HG03066 (cell line): ENCODE measurements around the gene SORL1.
"Not testable (repeated sequence)": the region's sequence is repeated elsewhere in the genome, so short reads cannot be mapped to it uniquely, and the experiment has no call there.

Source experiments
- ATAC-seq: cut with Tn5 transposase; IDR thresholded peaks from one replicate; pipeline ENCODE4 v1.9.1; 2021; ENCODE audit warnings: low read depth; ENCODE audit not compliant: unreplicated experiment

The SORL1 gene, protein sequence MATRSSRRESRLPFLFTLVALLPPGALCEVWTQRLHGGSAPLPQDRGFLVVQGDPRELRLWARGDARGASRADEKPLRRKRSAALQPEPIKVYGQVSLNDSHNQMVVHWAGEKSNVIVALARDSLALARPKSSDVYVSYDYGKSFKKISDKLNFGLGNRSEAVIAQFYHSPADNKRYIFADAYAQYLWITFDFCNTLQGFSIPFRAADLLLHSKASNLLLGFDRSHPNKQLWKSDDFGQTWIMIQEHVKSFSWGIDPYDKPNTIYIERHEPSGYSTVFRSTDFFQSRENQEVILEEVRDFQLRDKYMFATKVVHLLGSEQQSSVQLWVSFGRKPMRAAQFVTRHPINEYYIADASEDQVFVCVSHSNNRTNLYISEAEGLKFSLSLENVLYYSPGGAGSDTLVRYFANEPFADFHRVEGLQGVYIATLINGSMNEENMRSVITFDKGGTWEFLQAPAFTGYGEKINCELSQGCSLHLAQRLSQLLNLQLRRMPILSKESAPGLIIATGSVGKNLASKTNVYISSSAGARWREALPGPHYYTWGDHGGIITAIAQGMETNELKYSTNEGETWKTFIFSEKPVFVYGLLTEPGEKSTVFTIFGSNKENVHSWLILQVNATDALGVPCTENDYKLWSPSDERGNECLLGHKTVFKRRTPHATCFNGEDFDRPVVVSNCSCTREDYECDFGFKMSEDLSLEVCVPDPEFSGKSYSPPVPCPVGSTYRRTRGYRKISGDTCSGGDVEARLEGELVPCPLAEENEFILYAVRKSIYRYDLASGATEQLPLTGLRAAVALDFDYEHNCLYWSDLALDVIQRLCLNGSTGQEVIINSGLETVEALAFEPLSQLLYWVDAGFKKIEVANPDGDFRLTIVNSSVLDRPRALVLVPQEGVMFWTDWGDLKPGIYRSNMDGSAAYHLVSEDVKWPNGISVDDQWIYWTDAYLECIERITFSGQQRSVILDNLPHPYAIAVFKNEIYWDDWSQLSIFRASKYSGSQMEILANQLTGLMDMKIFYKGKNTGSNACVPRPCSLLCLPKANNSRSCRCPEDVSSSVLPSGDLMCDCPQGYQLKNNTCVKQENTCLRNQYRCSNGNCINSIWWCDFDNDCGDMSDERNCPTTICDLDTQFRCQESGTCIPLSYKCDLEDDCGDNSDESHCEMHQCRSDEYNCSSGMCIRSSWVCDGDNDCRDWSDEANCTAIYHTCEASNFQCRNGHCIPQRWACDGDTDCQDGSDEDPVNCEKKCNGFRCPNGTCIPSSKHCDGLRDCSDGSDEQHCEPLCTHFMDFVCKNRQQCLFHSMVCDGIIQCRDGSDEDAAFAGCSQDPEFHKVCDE (N-terminal part only)

DNA sequence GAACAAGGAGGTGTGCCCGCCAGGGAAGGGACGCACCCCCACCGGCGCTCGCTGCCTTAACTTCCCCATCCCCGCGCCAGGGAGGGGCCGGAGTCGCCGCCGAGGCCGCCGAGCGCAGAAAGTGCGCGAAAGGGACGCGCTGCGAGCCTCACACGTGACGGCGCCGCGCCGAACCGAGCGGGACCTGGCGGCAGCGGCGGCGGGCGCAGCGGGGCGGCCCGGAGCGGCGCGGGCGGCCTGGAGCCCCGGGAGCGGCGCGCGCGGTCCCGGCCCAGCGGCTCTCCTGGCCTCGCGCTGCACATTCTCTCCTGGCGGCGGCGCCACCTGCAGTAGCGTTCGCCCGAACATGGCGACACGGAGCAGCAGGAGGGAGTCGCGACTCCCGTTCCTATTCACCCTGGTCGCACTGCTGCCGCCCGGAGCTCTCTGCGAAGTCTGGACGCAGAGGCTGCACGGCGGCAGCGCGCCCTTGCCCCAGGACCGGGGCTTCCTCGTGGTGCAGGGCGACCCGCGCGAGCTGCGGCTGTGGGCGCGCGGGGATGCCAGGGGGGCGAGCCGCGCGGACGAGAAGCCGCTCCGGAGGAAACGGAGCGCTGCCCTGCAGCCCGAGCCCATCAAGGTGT lies at the start of gene SORL1:
Gene SORL1, plus strand, starts transcription at position 329 of the 623 bp plus-strand sequence. Its CDS starts 18 bp downstream, at position 347.
- peak; percentile 42 for ATAC-seq

DNA sequence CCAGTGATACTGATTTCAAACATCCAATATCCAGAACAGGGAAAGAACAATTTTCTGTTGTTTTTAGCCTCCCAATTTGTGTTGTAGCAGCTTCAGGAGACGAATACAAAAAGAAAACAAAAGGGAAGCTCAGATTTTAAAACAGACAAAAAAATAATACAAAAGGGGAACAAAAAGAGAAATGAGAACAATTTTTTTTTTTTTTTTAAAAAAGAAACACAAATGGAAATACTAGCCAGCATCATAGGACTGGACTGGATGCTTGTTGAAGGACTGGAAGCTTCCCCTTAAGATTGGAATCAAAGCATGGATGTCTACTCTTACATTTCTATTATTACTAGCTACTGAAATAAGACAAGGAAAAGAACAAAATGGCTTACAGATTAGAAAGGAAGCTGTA lies 46.5 kb upstream of the SORL1 start:
- ATAC-seq, result no peak

DNA sequence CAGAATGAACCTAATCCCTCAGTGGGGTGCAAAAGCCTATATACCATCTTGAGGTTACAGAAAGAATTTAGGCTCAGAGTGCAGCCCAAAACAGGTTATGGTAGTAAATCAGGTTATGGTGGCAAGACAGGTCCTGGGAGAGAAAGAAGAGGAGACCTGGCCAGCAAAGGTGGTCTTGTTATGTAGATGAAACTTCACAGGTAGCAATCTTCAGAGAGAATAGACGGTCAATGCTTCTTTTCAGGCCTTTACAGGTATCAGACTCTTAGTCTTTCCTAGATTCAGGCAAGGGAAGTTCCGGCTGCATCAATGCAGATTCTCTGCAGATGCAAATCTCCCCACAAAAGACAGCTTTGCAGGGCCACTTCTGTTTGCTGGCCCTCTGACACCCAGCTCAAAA lies 45.8 kb upstream of the SORL1 start:
- no peak for ATAC-seq

DNA sequence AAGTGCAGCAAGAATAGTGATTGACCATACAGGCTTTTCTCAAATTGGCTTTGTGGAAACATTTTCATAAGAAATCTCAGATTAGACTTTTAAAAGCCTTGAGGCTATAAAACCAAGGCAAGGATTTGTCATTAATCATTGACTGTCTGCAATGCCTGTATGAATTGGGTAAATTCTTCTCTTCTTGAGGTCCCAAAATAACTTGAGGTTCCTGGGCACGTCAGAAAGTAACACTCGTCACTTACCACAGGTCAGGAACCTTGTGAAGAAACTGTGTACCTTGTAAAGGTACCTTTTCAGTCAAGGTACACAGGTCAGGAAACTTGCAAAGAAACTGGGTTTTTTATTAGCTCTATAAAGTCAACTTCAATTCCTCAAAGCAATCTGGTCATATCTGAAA lies 43.3 kb upstream of the SORL1 start:
- ATAC-seq, result no peak

DNA sequence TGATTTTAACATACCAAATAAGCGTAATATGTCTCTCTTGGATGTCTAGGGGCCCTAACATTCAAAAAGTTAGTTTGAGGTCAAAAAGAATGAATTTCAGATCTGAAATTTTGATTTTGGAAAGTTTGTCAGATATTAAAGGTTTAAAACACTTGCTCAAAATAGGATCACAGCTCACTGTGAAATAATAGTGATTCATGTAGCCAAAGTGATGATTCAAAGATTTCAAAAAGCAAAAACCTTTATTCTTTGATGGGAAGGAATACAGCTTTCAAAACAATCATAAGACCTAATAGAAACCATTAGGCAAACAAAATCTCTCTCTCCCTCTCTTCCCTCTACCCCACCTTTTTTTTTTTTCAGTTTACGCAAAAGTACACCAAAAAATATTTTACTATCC lies 42.1 kb upstream of the SORL1 start:
- ATAC-seq, result not testable (repeated sequence)

DNA sequence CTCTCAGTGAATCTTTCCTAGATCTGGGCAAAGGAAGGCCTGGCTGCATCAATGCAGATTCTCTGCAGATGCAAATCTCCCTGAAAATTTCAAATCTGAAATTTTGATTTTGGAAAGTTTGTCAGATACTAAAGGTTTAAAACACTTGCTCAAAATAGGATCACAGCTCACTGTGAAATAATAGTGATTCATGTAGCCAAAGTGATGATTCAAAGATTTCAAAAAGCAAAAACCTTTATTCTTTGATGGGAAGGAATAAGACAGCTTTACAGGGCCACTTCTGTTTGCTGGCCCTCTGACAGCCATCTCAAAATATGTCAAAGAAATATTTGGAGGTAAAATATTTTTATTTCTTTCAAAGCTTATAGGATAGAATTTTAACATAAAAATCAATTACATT lies 40.8 kb upstream of the SORL1 start:
- ATAC-seq, result not testable (repeated sequence)

DNA sequence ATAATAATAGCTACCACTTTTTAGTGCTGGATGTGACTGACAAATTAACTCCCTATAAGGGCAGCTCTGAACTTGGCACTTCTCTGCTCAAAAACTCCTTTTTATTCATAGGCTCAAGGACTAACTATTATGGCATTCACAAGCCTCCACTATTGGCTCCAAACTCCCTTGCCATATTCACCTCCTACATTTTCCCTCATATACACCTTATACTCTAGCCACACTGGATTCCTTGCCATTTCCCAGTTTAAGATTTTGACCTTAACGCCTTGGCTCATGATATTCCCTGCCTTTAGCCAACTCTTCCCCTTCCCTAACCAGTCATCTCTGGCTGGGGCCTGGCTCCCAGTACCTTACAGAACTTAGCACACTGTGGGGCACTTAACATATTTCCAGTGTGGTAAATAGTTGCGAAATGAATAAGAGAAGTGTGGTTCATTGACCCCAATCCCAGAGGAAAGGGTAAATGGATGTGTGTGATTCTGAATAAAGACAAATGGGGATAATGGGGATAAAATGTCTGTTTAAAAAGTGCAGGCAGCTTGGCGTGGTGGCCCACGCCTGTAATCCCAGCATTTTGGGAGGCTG lies 40.0 kb upstream of the SORL1 start:
- ATAC-seq, result no peak

DNA sequence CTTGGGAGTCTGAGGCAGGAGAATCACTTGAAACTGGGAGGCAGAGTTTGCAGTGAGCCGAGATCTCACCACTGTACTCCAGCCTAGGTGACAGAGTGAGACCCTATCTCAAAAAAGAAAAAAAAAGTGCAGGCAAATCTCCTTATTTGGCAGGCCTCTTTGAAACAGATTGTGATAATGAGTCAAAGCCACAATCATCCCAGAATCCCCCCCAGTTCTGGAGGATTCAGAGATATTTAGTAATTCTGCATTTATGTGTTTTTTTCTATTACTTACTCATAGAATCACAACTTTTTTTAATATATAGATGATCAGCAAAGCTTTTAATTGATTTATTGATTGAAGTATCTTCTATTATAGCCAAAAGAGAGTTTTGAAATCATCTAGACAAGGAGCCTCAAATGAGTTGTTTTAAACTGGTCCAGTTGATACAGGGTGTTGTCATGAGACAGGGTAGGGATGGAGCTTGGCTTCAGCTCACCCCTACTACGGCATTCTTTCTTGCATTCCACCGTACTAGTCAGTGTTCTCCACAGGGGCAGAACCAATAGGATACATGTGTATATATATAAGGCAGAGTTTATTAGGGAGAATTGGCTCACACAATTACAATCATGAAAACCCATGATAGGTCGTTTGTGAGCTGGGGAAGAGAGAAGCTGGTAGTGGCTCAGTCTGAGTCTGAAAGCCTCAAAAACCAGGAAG lies 39.3 kb upstream of the SORL1 start:
- ATAC-seq, result no peak

DNA sequence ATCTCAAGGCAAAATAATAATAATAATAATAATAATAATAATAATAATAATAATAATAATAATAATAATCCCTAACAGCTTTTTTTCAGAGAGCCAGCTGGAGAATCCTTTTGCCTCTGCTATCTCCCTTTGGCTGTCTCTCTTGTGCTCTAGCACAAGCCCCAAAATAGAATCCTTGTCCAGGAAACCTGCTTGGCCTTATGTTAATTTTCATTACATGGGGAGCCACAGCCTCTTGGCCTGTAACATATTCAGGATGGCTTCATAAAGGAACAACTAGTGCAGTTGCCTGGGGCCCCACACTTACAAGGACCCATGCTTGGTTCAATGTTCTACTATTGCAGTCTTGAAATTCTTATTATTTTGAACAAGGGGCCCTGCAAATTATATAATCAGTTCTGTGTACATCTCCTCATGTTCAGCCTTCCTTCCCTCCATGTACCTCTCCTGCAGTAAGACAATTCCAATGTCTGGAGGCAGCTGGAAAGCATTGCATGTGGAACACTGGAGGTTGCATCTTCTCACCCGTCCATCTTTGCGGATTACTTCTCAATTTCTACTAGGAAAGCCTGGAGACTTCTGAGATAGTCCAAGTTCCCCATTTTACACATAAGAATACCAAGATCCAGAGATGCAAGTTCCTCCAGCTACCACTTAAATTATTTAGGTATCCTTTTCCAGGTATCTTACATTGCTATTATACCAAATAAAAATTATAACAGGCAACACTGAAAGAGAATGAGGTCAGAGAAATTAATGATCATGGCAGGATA lies 37.8 kb upstream of the SORL1 start:
- no peak for ATAC-seq

DNA sequence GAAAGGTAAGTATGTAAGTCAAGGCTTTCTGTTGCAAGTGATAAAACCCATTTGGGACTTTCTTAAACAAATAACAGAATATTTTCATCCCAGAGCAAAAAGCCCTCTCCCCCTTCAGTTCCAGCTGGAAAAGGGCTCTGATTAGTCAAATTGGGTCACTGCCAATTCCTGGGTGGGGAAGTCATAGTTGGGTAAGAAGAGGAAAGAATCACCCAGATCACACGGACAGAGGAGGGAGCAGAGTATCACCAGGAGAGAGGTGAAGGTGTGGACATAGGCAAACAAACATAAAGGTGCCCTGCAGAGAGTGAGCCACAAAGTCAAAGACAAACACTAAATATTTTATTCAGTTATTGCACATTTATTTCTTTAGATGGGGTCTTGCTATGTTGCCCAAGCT lies 36.3 kb upstream of the SORL1 start:
- no peak for ATAC-seq

DNA sequence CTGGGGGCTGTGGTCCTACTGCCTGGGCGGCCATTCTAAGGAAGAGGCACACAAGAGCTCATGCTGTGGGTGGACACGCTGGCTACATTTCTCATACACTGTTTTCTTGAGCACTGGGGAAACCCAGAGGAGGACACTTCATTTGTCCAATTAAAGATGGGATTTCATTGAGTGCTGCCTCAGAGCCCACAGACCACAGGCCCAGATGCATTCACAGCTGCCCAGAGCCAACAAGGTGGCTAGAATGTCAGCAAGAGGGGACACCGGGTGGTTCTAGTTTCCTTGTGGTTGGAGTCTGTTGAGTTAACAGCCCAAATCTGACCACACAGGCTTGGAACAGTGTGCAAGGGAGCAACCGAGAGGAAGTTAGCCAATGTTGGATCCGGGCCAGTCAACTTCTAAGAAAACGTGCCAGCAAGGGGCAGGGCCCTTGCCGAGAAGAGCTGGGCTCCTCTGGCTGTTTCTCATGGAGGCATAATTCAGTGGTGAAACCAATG lies 35.0 kb upstream of the SORL1 start:
- ATAC-seq, result peak; percentile 63

DNA sequence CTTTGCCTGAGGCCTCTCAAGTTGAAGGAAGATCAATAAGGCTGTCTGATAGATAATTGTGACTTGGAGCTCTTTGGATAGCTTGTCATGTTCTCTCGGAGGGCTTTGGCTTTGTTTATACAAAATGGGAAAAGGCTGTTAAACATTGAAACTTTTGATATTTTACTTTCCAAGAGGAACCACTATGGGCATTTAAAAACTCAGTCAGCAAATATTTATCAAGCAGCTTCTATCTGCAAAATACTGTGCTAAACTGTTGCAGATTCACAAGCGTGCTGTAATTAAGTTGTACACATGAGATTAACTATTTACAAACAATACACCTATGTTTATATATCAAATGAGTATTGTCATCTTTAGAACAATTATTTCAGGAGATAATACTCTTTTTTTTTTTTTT lies 34.5 kb upstream of the SORL1 start:
- no peak for ATAC-seq

DNA sequence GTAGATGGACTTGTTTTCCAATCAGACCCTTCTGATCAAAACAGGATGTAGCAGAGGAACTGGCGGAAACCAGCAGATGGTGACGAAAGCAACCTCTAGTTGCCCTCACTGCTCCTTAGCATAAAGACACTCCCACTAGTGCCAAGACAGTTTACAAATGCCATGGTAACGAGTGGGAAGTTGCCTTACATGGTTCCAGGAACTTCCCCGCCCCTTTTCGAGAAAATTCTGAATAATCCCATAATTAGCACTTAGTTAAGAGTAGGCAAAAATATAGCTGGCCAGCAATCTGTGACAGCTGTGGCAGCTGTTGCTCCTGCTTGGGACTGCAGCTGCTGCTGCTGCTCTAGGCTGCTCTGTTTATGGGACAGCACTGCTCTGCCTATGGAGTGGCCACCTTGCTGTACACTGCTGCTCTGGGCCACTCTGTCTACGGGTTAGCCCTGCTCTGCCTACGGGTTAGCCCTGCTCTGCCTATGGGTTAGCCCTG lies 33.4 kb upstream of the SORL1 start:
- ATAC-seq, result no peak

DNA sequence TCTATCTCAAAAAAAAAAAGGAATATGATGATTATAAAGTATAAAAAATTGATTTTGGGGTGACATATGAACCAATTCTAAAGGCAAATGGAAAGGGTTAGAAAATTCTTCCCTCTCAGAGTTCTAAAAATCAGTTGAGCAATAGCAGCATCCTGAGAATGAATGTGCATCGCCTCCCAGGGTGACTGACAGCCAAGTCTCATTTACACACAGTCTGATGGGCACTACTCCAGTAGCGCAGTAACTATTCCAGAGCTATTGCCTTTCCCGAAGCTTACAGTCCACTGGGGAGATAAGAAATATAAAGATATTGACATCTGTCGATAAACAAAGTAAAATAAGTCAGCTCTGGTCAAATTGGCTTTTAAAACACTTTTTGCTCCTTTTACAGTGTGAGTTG lies 32.3 kb upstream of the SORL1 start:
- no peak for ATAC-seq

DNA sequence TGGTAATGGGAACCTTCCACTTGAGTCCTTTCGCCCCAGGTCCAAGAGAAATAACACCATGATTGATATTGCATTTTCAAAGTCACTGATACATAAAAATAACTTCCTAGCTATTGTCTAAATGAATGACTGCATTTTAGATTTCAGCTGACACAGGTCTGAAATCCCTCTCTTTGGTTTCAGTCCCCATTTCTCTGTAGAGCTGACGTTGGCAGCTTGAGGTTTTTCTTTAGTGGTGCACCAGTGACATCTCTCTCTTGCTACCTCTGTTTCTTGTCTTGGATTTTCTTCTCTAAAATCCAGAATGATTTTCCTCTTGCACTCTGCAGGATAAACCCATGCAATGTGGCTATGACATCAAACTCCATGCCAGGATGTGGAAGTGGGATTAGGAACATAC lies 31.7 kb upstream of the SORL1 start:
- ATAC-seq, result no peak

DNA sequence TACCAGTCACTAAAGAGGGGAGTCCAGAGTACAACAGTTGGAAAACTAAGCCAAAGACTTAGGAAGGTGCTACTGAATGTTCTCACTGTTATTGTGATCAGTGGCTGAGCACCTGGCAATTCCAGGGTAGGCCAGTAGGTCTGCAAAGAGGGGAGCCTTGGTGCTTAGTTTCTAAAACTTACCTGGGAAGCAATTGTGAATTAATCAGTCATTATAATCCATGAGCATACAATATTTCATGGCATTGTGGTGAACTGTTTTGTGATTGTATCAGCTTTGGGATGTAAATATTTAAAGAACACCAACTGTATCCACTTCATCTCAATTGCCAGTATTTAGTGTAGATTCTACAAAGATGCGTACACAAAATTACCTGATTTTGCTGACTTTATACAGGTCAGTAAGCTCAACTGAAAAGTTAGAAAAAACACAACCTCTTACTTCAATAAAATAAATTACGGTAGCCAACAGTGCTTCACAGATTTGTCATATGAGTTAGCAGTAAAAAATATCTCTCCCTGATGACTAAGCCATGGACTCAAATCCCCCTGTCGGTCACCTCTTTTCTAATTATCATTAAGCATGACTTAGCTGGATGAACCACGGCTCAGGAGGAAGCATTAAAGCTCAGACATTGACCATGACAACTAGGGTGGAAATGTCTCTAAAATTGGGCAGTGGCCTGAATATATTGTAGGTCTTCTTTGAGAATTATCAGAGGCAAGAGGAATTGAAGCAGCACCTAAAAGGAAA lies 30.8 kb upstream of the SORL1 start:
- no peak for ATAC-seq

DNA sequence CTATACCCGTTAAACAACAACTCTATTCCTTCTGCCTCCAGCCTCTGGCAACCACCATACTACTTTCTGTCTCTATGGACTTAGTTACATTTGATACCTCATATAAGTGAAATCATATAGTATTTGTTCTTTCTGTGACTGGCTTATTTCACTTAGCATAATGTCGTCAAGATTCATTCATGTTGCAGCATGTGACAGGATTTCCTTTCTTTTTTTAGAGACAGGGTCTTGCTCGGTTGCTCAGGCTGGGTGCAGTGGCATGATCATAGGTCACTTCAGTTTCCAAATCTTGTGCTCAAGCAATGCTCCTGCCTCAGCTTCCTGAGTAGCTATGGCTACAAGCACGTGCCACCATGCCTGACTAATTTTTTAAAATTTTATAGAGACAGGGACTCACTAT lies 29.4 kb upstream of the SORL1 start:
- peak; percentile 46 for ATAC-seq

DNA sequence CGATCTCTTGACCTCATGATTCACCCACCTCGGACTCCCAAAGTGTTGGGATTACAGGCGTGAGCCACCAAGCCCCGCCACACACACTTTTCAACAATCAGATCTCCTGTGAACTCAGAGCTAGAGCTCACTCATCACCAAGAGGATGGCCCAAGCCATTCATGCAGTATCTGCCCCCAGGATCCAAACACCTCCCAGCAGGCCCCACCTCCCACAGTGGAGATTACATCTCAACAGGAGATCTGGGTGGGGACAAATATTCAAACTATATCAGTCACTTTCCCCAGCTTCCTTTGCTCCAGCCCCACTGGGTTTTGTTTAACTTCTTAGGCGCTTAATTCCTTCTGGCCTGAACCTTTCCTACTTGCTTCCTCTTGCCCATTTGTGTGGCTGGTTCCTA lies 26.3 kb upstream of the SORL1 start:
- no peak for ATAC-seq
